Activated CD8-positive, alpha-beta memory T cell treated with anti-CD3 and anti-CD28 coated beads, Interleukin-2, amount 10 ng/mL, durations not matched to agents 7 days and 5 days (primary cell): ENCODE data around the gene TMEM181. TPM values are rescaled to one million over a fixed set of nuclear protein-coding genes. Genes with fewer than 3 reads are reported as not detected.
"Not testable (repeated sequence)": the region's sequence is repeated elsewhere in the genome, so short reads cannot be mapped to it uniquely, and the experiment has no call there.

Experiments used
- ATAC-seq: fragments of 150-1000 bp; cut with Tn5 transposase; one replicate; pipeline ENCODE4 v1.10.0; 2021; ENCODE audit warnings: moderate library complexity
- CTCF ChIA-PET: fragments of 350-600 bp; sonication (Branson Sonifier 250); formaldehyde crosslinking; loops from one replicate; lab custom pipeline; 2021; ENCODE audit warnings: antibody characterized with exemption; lab: Charles Lee
- DNase-seq: peaks from one replicate; pipeline ENCODE4 v3.0.0-alpha.2; 2020
- H3K27ac Mint-ChIP-seq: one replicate; pipeline ENCODE4 v1.8.0; 2021; ENCODE audit warnings: mild to moderate bottlenecking, mixed read lengths
- H3K27me3 Mint-ChIP-seq: one replicate; pipeline ENCODE4 v1.8.0; 2021; ENCODE audit warnings: mixed read lengths
- H3K36me3 Mint-ChIP-seq: one replicate; pipeline ENCODE4 v1.8.0; 2021; ENCODE audit warnings: mild to moderate bottlenecking, mixed read lengths
- H3K4me1 Mint-ChIP-seq: one replicate; pipeline ENCODE4 v1.8.0; 2021; ENCODE audit warnings: mixed read lengths
- H3K4me3 Mint-ChIP-seq: one replicate; pipeline ENCODE4 v1.8.0; 2021; ENCODE audit warnings: mild to moderate bottlenecking, moderate library complexity, mixed read lengths
- H3K9me3 Mint-ChIP-seq: one replicate; pipeline ENCODE4 v1.8.0; 2022; ENCODE audit warnings: low read depth, mixed read lengths
- total RNA-seq, 2 experiments: library from RNA; stranded (reverse); gene quantifications; one replicate each; pipeline ENCODE4 v1.2.3, GENCODE V29; 2021

TMEM181 gene
- total RNA-seq, 2 experiments from 2014 or later, result 14.0 to 17.4 TPM

- Mint-ChIP-seq H3K4me3 (peak within 1 kb of the TSS; percentile 78), H3K27ac (peak within 1 kb of the TSS; percentile 96), H3K4me1 (peaks cover 73% of the 10 kb centered on the region), H3K27me3 (no peaks in the 10 kb centered on the region), H3K9me3 (no peaks in the 10 kb centered on the region), H3K36me3 (peaks cover 41% of the 10 kb centered on the region)
- peak; percentile 59 for ATAC-seq
- CTCF ChIA-PET, result interaction anchor here (0.6 to 1.9 kb wide), 11 partner anchors 10 to 483 kb away, joined by 3 to 7 read pairs (median 4); no protein-coding TSS in a partner anchor
- DNase-seq, result peak; percentile 90
Observed at GRCh38 chr6:158649289-158650143, 89.6 kb downstream of the TMEM181 start, which contains the start of gene SYTL3. Gene SYTL3, plus strand, starts transcription at chr6:158650054. Its CDS starts 13,215 bp downstream, at chr6:158663269.

DNA sequence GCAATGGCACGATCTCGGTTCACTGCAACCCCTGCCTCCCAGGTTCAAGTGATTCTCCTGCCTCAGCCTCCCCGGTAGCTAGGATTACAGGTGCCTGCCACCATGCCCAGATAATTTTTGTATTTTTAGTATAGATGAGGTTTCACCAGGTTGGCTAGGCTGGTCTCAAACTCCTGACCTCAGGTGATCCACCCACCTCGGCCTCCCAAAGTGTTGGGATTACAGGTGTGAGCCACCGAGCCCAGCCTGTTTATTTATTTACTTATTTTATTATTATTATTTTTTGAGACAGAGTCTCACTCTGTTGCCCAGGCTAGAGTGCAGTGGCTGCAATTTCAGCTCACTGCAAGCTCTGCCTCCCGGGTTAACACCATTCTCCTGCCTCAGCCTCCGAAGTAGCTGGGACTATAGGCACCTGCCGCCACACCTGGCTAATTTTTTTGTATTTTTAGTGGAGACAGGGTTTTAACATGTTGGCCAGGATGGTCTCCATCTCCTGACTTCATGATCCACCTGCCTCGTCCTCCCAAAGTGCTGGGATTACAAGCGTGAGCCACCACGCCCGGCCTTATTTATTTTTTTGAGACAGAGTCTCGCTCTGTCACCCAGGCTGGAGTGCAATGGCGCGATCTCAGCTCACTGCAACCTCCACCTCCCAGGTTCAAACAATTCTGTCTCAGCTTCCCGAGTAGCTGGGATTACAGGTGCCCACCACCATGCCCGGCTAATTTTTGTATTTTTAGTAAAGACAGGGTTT is 92.3 kb downstream of the TMEM181 start:
- H3K36me3 Mint-ChIP-seq, result peaks cover 64% of the 10 kb centered on the region
- not testable (repeated sequence) for ATAC-seq, H3K9me3 Mint-ChIP-seq, H3K27me3 Mint-ChIP-seq
- peaks cover 76% of the 10 kb centered on the region for H3K4me1 Mint-ChIP-seq
- H3K4me3 Mint-ChIP-seq, result peak overlapping the region; percentile 78
- H3K27ac Mint-ChIP-seq, result peak overlapping the region; percentile 98
- DNase-seq, result peak; percentile 39
- CTCF ChIA-PET, result interaction anchor here (0.8 to 2.1 kb wide), 4 partner anchors 8 to 438 kb away, joined by 3 to 18 read pairs (median 4); partner anchors contain the start of gene DYNLT1

GRCh38 chr6:158653577-158654354 is 93.9 kb downstream of the TMEM181 start:
- DNase-seq, result peak; percentile 98
- peak overlapping the region; percentile 98 for H3K27ac Mint-ChIP-seq
- peaks cover 65% of the 10 kb centered on the region for H3K36me3 Mint-ChIP-seq
- peak; percentile 68 for ATAC-seq
- H3K27me3 Mint-ChIP-seq, result no peaks in the 10 kb centered on the region
- CTCF ChIA-PET, result interaction anchor here (0.8 to 2.1 kb wide), 4 partner anchors 10 to 439 kb away, joined by 3 to 18 read pairs (median 4); partner anchors contain the start of gene DYNLT1
- no peaks in the 10 kb centered on the region for H3K9me3 Mint-ChIP-seq
- H3K4me3 Mint-ChIP-seq, result peak overlapping the region; percentile 78
- H3K4me1 Mint-ChIP-seq, result peaks cover 74% of the 10 kb centered on the region

DNA sequence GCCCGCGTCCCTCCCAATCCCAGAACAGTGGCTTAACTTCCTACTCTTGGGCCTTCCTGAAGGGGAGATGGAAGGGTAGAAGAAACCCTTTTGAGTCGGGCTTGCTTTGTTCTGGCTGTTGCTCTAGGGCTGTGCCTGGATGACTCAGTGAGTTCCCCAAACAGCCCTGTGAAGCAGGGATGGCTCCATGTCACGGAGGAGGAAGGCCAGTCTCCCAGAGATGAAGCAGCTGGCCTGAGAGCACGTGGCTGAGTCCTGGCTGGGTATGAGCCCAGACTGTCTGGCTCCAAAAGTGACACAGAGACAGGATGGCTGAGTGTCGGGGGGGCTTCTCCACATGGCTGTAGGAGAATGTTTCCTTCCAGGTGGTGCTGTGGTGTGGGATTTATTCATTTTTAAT is 94.6 kb downstream of the TMEM181 start:
- Mint-ChIP-seq H3K27me3 (no peaks in the 10 kb centered on the region), H3K4me1 (peaks cover 73% of the 10 kb centered on the region), H3K4me3 (peak overlapping the region; percentile 78), H3K9me3 (no peaks in the 10 kb centered on the region), H3K36me3 (peaks cover 70% of the 10 kb centered on the region), H3K27ac (peak overlapping the region; percentile 98)
- DNase-seq (peak; percentile 49), ATAC-seq (no peak)
- CTCF ChIA-PET, result no interaction called here

- DNase-seq, result peak; percentile 37
- H3K4me3 Mint-ChIP-seq, result peak overlapping the region; percentile 78
- peaks cover 70% of the 10 kb centered on the region for H3K36me3 Mint-ChIP-seq
- CTCF ChIA-PET, result interaction anchor here (1.4 kb wide), 1 partner anchor 36 kb away, joined by 5 read pairs; no protein-coding TSS in a partner anchor
- H3K27me3 Mint-ChIP-seq, result no peaks in the 10 kb centered on the region
- no peaks in the 10 kb centered on the region for H3K9me3 Mint-ChIP-seq
- peak overlapping the region; percentile 98 for H3K27ac Mint-ChIP-seq
- no peak for ATAC-seq
- peaks cover 72% of the 10 kb centered on the region for H3K4me1 Mint-ChIP-seq
Observed at GRCh38 chr6:158654960-158655489, 95.1 kb downstream of the TMEM181 start.

DNA sequence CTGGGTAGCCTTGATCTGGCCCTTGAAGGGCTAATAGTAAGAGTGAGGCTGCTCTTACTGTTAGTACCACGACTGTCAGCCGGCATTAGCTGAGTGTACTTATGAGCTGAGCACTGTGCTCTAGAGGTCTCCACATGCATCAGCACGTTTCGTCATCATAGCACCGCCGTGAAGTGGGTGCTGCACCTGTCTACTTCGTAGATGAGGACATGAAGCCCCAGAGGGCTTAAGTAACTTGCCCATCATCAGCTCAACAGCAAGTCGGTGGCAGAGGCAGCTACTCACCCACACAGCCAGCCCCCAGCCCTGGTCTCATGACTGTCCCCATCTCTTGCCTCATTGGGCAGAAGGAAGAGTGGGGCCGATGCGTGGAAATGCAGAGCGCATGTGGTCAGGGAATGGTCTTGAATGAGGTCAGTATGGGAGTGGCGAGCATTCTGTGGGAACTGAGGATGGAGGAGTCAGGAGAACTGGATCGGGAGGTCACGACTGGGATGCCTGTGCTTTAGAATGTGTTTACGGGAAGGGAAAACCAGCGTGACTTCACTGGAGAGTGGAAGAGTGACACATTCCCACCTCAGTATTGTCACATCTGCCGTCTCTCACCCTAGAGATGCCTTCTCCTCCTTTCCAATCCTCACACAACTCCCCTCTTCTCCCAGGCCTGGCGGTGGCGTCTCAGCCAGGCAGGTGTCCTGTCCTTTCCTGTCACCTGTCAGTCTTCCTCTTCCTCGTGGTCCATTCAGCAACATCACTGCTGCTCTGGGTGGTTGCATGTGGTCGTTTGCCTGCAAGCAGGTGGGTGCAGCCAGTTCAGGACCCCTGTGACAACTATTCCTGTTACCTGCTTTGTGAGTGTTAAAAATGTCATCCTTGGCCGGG is 95.9 kb downstream of the TMEM181 start:
- CTCF ChIA-PET, result interaction anchor here (1.4 kb wide), 1 partner anchor 36 kb away, joined by 5 read pairs; no protein-coding TSS in a partner anchor
- Mint-ChIP-seq H3K9me3 (no peaks in the 10 kb centered on the region), H3K27me3 (no peaks in the 10 kb centered on the region), H3K4me1 (peaks cover 77% of the 10 kb centered on the region), H3K4me3 (peak overlapping the region; percentile 78), H3K36me3 (peaks cover 72% of the 10 kb centered on the region), H3K27ac (peak overlapping the region; percentile 98)
- DNase-seq (peak; percentile 36), ATAC-seq (no peak)

GRCh38 chr6:158656986-158657385 is 97.1 kb downstream of the TMEM181 start:
- Mint-ChIP-seq H3K36me3 (peaks cover 69% of the 10 kb centered on the region), H3K27ac (peak overlapping the region; percentile 36), H3K4me1 (peaks cover 71% of the 10 kb centered on the region)
- H3K27me3 Mint-ChIP-seq, H3K9me3 Mint-ChIP-seq, CTCF ChIA-PET, H3K4me3 Mint-ChIP-seq, ATAC-seq: not testable (repeated sequence)
- DNase-seq, result peak; percentile 8

- peak; percentile 61 for DNase-seq
- H3K27me3 Mint-ChIP-seq, result no peaks in the 10 kb centered on the region
- H3K27ac Mint-ChIP-seq, result peak overlapping the region; percentile 40
- H3K9me3 Mint-ChIP-seq, result no peaks in the 10 kb centered on the region
- peaks cover 59% of the 10 kb centered on the region for H3K36me3 Mint-ChIP-seq
- CTCF ChIA-PET, result interaction anchor here (0.6 to 6.8 kb wide), 16 partner anchors 9 to 442 kb away, joined by 3 to 75 read pairs (median 4); partner anchors contain the start of gene DYNLT1
- H3K4me1 Mint-ChIP-seq, result peaks cover 45% of the 10 kb centered on the region
- peak; percentile 70 for ATAC-seq
- no peak overlapping the region for H3K4me3 Mint-ChIP-seq
Observed at GRCh38 chr6:158660333-158660754, 100.5 kb downstream of the TMEM181 start.

DNA sequence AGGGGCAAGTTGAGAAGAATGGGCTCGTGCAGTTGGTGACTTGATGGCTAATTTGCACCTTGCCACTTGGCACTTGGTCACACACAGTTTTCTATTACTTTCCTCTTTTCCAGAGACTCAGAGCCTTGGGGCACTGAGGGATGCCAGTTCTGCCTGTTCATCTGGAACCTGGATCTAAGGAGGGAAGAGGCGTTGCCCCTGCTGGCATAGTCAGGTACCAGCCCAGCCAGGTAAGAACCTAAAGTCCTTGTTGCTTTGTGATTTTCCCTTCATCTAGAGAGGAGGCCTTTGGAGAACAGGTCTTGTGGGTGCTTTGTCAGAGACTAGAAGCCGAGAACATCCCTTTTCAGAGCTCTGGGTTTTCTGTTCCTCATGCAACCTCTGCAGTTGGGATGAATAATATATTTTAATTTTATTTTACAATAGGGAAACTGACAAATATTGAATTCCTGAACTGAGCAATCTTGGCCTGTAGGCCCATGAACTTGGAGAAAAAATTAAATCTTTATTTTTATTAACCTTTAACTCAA is 101.3 kb downstream of the TMEM181 start:
- peak overlapping the region; percentile 56 for H3K27ac Mint-ChIP-seq
- no peak overlapping the region for H3K4me3 Mint-ChIP-seq
- H3K4me1 Mint-ChIP-seq, result peaks cover 36% of the 10 kb centered on the region
- peaks cover 55% of the 10 kb centered on the region for H3K36me3 Mint-ChIP-seq
- H3K27me3 Mint-ChIP-seq, result no peaks in the 10 kb centered on the region
- CTCF ChIA-PET, result interaction anchor here (1.1 to 6.8 kb wide), 5 partner anchors 14 to 128 kb away, joined by 3 to 75 read pairs (median 9); partner anchors contain the start of gene DYNLT1
- DNase-seq, result no peak
- no peaks in the 10 kb centered on the region for H3K9me3 Mint-ChIP-seq
- no peak for ATAC-seq

- Mint-ChIP-seq H3K36me3 (peaks cover 59% of the 10 kb centered on the region), H3K4me1 (peaks cover 27% of the 10 kb centered on the region), H3K27ac (no peak overlapping the region), H3K9me3 (no peaks in the 10 kb centered on the region), H3K27me3 (no peaks in the 10 kb centered on the region), H3K4me3 (no peak overlapping the region)
- ATAC-seq (no peak), DNase-seq (no peak)
- CTCF ChIA-PET, result interaction anchor here (0.8 to 6.8 kb wide), 7 partner anchors 11 to 35 kb away, joined by 3 to 75 read pairs (median 3); partner anchors contain the start of genes DYNLT1 and SYTL3
Observed at GRCh38 chr6:158662607-158662953, 102.7 kb downstream of the TMEM181 start.

DNA sequence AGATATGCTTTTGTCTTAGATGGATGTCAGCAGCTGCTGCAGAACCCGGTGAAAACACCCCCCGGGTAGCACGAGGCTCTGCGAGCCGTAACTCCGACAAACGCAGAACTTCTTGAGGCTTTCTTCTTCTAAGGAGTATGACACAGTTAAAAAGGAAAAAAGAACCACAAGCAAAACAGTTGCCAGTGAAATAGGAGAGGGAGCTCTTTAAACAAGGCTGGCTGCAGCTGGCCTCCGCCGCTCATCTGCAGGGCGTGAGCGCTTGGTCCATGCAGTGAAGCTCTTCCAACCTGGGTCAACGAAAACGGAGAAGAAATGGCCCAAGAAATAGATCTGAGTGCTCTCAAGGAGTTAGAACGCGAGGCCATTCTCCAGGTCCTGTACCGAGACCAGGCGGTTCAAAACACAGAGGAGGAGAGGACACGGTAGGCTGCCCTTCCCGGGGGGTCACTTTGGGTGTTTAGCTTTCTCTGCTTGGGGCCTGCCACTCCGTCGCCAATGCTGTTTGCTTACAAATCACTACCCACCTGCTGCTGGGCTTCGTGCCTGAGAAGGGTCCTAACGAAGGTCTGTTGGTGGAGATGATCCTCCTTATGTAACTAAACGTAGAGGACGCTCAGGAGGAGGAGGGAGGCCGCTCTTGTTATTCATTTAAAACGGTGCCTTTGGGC is 103.2 kb downstream of the TMEM181 start:
- no peak overlapping the region for H3K4me3 Mint-ChIP-seq
- peaks cover 62% of the 10 kb centered on the region for H3K36me3 Mint-ChIP-seq
- ATAC-seq (no peak), DNase-seq (no peak)
- no peaks in the 10 kb centered on the region for H3K9me3 Mint-ChIP-seq
- H3K4me1 Mint-ChIP-seq, result peaks cover 27% of the 10 kb centered on the region
- CTCF ChIA-PET, result interaction anchor here (0.6 to 6.8 kb wide), 6 partner anchors 10 to 28 kb away, joined by 3 to 75 read pairs (median 4); partner anchors contain the start of genes DYNLT1 and SYTL3
- H3K27me3 Mint-ChIP-seq, result no peaks in the 10 kb centered on the region
- H3K27ac Mint-ChIP-seq, result no peak overlapping the region
